Central memory CD8-positive, alpha-beta T cell (primary cell): ENCODE measurements around the gene OR2T4.

Experiments used
- ATAC-seq: fragments of 150-1000 bp; cut with Tn5 transposase; replicated peaks from 2 replicates; pipeline ENCODE4 v1.10.0; 2022; ENCODE audit warnings: mild to moderate bottlenecking, moderate FRiP score, moderate number of reproducible peaks; ENCODE audit not compliant: poor library complexity, severe bottlenecking; ENCODE audit errors: extremely low read depth
- DNase-seq, 2 donors: peaks; one replicate each; pipeline ENCODE4 v3.0.0; 2021; ENCODE audit warnings: low spot score in 2 of 2
- H3K27ac Mint-ChIP-seq: one replicate; pipeline ENCODE4 v1.8.0; 2022; ENCODE audit warnings: low read depth, mild to moderate bottlenecking, moderate library complexity, mixed read lengths
- H3K27me3 Mint-ChIP-seq: one replicate; pipeline ENCODE4 v1.8.0; 2022; ENCODE audit warnings: mixed read lengths
- H3K36me3 Mint-ChIP-seq: one replicate; pipeline ENCODE4 v1.8.0; 2022; ENCODE audit warnings: mild to moderate bottlenecking, moderate library complexity, mixed read lengths; ENCODE audit not compliant: insufficient read depth
- H3K4me1 Mint-ChIP-seq: one replicate; pipeline ENCODE4 v1.8.0; 2022; ENCODE audit warnings: mixed read lengths
- H3K4me3 Mint-ChIP-seq: one replicate; pipeline ENCODE4 v1.8.0; 2022; ENCODE audit warnings: mild to moderate bottlenecking, moderate library complexity, mixed read lengths
- H3K9me3 Mint-ChIP-seq: one replicate; pipeline ENCODE4 v1.8.0; 2022; ENCODE audit warnings: mixed read lengths

Gene OR2T4

GRCh38 chr1:248361121-248361715 is at the start of gene OR2T4:
Gene OR2T4 (plus strand): TSS chr1:248361665. CDS start chr1:248361665, 0 bp downstream.
- no peak for ATAC-seq
- H3K27ac Mint-ChIP-seq = no peak within 1 kb of the TSS
- peaks cover 12% of the 10 kb centered on the region for H3K27me3 Mint-ChIP-seq
- H3K4me1 Mint-ChIP-seq = no peaks in the 10 kb centered on the region
- H3K9me3 Mint-ChIP-seq = peaks cover 13% of the 10 kb centered on the region
- DNase-seq = no peak
- H3K4me3 Mint-ChIP-seq = no peak within 1 kb of the TSS
- no peaks in the 10 kb centered on the region for H3K36me3 Mint-ChIP-seq

GRCh38 chr1:248316796-248317195 is 44.7 kb upstream of the OR2T4 start:
- Mint-ChIP-seq H3K36me3 (peaks cover 4% of the 10 kb centered on the region), H3K27me3 (no peaks in the 10 kb centered on the region), H3K9me3 (peaks cover 32% of the 10 kb centered on the region), H3K4me1 (no peaks in the 10 kb centered on the region), H3K4me3 (no peak overlapping the region), H3K27ac (no peak overlapping the region)
- ATAC-seq (no peak), DNase-seq (no peak)

GRCh38 chr1:248324468-248324867 is 37.0 kb upstream of the OR2T4 start, which contains the start of gene OR2M7:
Gene OR2M7 (minus strand): TSS chr1:248324568. CDS start chr1:248324568, 0 bp downstream.
- ATAC-seq (no peak), DNase-seq (no peak)
- H3K4me3 Mint-ChIP-seq = no peak within 1 kb of the TSS
- no peaks in the 10 kb centered on the region for H3K27me3 Mint-ChIP-seq
- H3K27ac Mint-ChIP-seq = no peak within 1 kb of the TSS
- H3K9me3 Mint-ChIP-seq = peaks cover 35% of the 10 kb centered on the region
- H3K36me3 Mint-ChIP-seq = no peaks in the 10 kb centered on the region
- H3K4me1 Mint-ChIP-seq = no peaks in the 10 kb centered on the region

- DNase-seq = no peak
These were observed 18.0 kb upstream of the OR2T4 start for GRCh38 chr1:248343451-248343850.

GRCh38 chr1:248348475-248348874 is 13.0 kb upstream of the OR2T4 start, which contains the start of gene OR14C36:
Gene OR14C36 (plus strand): TSS chr1:248348775. CDS start chr1:248348775, 0 bp downstream.
- DNase-seq (no peak), ATAC-seq (no peak)
- no peak within 1 kb of the TSS for H3K4me3 Mint-ChIP-seq
- H3K27me3 Mint-ChIP-seq = no peaks in the 10 kb centered on the region
- H3K9me3 Mint-ChIP-seq = peaks cover 7% of the 10 kb centered on the region
- H3K36me3 Mint-ChIP-seq = no peaks in the 10 kb centered on the region
- H3K4me1 Mint-ChIP-seq = no peaks in the 10 kb centered on the region
- H3K27ac Mint-ChIP-seq = no peak within 1 kb of the TSS

More at GRCh38 chr1:248343451-248343850, 18.0 kb upstream of the OR2T4 start:
- no peaks in the 10 kb centered on the region for H3K9me3 Mint-ChIP-seq
- H3K4me3 Mint-ChIP-seq = no peak overlapping the region
- H3K36me3 Mint-ChIP-seq = no peaks in the 10 kb centered on the region
- no peak for ATAC-seq
- no peaks in the 10 kb centered on the region for H3K4me1 Mint-ChIP-seq
- H3K27ac Mint-ChIP-seq = no peak overlapping the region
- H3K27me3 Mint-ChIP-seq = no peaks in the 10 kb centered on the region

- Mint-ChIP-seq H3K4me1 (no peaks in the 10 kb centered on the region), H3K4me3 (no peak overlapping the region), H3K27ac (no peak overlapping the region), H3K27me3 (peaks cover 12% of the 10 kb centered on the region), H3K36me3 (no peaks in the 10 kb centered on the region), H3K9me3 (peaks cover 8% of the 10 kb centered on the region)
- no peak for DNase-seq
- ATAC-seq = no peak
These were observed 2.0 kb upstream of the OR2T4 start for GRCh38 chr1:248359415-248359814.

- peaks cover 11% of the 10 kb centered on the region for H3K27me3 Mint-ChIP-seq
- H3K36me3 Mint-ChIP-seq = no peaks in the 10 kb centered on the region
- H3K4me1 Mint-ChIP-seq = no peaks in the 10 kb centered on the region
- DNase-seq = no peak
- H3K4me3 Mint-ChIP-seq = no peak overlapping the region
- H3K27ac Mint-ChIP-seq = no peak overlapping the region
- H3K9me3 Mint-ChIP-seq = peaks cover 13% of the 10 kb centered on the region
- no peak for ATAC-seq
These were observed 5.1 kb downstream of the OR2T4 start for GRCh38 chr1:248366609-248367008.

- H3K4me1 Mint-ChIP-seq = no peaks in the 10 kb centered on the region
These were observed 10.9 kb downstream of the OR2T4 start for GRCh38 chr1:248372394-248372793.

GRCh38 chr1:248373761-248374160 is 12.3 kb downstream of the OR2T4 start:
- Mint-ChIP-seq H3K27ac (no peak overlapping the region), H3K9me3 (peaks cover 8% of the 10 kb centered on the region), H3K4me1 (no peaks in the 10 kb centered on the region), H3K27me3 (no peaks in the 10 kb centered on the region), H3K4me3 (no peak overlapping the region), H3K36me3 (no peaks in the 10 kb centered on the region)
- no peak for ATAC-seq
- DNase-seq = no peak

More at GRCh38 chr1:248372394-248372793, 10.9 kb downstream of the OR2T4 start:
- Mint-ChIP-seq H3K27me3 (no peaks in the 10 kb centered on the region), H3K27ac (no peak overlapping the region), H3K4me3 (no peak overlapping the region), H3K9me3 (peaks cover 8% of the 10 kb centered on the region), H3K36me3 (no peaks in the 10 kb centered on the region)
- no peak for ATAC-seq
- DNase-seq = no peak

GRCh38 chr1:248375446-248375845 is 14.0 kb downstream of the OR2T4 start, which contains the start of gene OR2T6:
Gene OR2T6 (plus strand): TSS chr1:248375746. CDS start chr1:248387609, 11,863 bp downstream.
- Mint-ChIP-seq H3K9me3 (peaks cover 8% of the 10 kb centered on the region), H3K27me3 (no peaks in the 10 kb centered on the region), H3K4me1 (no peaks in the 10 kb centered on the region), H3K4me3 (no peak within 1 kb of the TSS), H3K27ac (no peak within 1 kb of the TSS), H3K36me3 (no peaks in the 10 kb centered on the region)
- DNase-seq (no peak), ATAC-seq (no peak)

GRCh38 chr1:248376916-248377315 is 15.5 kb downstream of the OR2T4 start:
- H3K4me1 Mint-ChIP-seq = no peaks in the 10 kb centered on the region
- no peak for DNase-seq
- no peak for ATAC-seq
- H3K4me3 Mint-ChIP-seq = no peak overlapping the region
- no peak overlapping the region for H3K27ac Mint-ChIP-seq
- no peaks in the 10 kb centered on the region for H3K36me3 Mint-ChIP-seq
- H3K9me3 Mint-ChIP-seq = peaks cover 8% of the 10 kb centered on the region
- no peaks in the 10 kb centered on the region for H3K27me3 Mint-ChIP-seq

GRCh38 chr1:248380854-248381253 is 19.4 kb downstream of the OR2T4 start:
- Mint-ChIP-seq H3K4me1 (no peaks in the 10 kb centered on the region), H3K36me3 (no peaks in the 10 kb centered on the region), H3K27ac (no peak overlapping the region), H3K4me3 (no peak overlapping the region), H3K27me3 (no peaks in the 10 kb centered on the region), H3K9me3 (no peaks in the 10 kb centered on the region)
- DNase-seq (no peak), ATAC-seq (no peak)

GRCh38 chr1:248388426-248388825 is 27.0 kb downstream of the OR2T4 start:
- Mint-ChIP-seq H3K27ac (no peak overlapping the region), H3K36me3 (no peaks in the 10 kb centered on the region), H3K27me3 (peaks cover 10% of the 10 kb centered on the region), H3K4me1 (no peaks in the 10 kb centered on the region), H3K9me3 (peaks cover 9% of the 10 kb centered on the region), H3K4me3 (no peak overlapping the region)
- ATAC-seq (no peak), DNase-seq (no peak)
